Inflammatory macrophage treated with lipopolysaccharide for 1 hour (primary cell): ENCODE results near the gene ERVW-1.
A peak's percentile ranks its signal among the peaks of the same experiment; 100 is the strongest.
"Not testable (repeated sequence)": the region's sequence is repeated elsewhere in the genome, so short reads cannot be mapped to it uniquely, and the experiment has no call there.

Experiments
- DNase-seq, 2 donors: peaks; one replicate each; pipeline ENCODE4 v3.0.0-alpha.2; 2020 to 2022

ERVW-1 gene, protein sequence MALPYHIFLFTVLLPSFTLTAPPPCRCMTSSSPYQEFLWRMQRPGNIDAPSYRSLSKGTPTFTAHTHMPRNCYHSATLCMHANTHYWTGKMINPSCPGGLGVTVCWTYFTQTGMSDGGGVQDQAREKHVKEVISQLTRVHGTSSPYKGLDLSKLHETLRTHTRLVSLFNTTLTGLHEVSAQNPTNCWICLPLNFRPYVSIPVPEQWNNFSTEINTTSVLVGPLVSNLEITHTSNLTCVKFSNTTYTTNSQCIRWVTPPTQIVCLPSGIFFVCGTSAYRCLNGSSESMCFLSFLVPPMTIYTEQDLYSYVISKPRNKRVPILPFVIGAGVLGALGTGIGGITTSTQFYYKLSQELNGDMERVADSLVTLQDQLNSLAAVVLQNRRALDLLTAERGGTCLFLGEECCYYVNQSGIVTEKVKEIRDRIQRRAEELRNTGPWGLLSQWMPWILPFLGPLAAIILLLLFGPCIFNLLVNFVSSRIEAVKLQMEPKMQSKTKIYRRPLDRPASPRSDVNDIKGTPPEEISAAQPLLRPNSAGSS

DNA sequence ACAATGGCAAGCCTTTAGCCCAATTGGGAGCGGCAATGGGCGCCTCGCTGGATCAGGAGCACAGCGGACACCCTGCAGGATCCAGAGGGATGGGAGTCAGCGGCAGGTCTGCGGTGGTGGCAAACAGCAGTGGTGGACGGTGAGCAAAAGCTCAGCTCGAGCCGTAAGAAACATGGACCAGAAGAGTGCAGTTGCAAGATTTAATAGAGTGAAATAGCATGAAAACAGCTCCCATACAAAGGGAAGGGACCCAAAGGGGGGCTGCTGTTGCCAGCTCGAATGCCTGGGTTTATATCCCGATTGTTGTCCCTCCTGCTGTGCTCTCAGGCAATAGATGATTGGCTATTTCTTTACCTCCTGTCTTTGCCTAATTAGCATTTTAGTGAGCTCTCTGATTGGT, at the start of gene ERVW-1:
ERVW-1 (minus strand) TSS at position 266 of the 400 bp plus-strand sequence. CDS start 7,565 bp downstream, outside the sequence.
- DNase-seq = not testable (repeated sequence)

DNA sequence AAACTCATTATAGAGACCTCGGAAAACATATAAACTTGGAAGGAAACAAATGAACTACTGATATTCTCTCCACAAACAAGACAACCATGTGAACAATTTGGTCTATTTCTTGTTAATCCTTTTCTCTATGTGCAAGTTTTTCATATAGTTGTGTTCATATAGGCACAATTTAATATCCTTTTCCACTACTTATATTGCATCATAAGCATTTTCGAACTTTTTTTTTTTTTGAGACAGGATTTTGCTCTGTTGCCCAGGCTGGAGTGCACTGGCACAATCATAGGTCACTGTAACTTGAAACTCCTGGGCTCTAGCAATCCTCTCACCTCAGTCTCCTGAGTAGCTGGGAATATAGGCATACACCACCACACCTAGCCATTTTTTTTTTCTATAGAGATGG, 45.4 kb upstream of the ERVW-1 start:
- DNase-seq = no peak

DNA sequence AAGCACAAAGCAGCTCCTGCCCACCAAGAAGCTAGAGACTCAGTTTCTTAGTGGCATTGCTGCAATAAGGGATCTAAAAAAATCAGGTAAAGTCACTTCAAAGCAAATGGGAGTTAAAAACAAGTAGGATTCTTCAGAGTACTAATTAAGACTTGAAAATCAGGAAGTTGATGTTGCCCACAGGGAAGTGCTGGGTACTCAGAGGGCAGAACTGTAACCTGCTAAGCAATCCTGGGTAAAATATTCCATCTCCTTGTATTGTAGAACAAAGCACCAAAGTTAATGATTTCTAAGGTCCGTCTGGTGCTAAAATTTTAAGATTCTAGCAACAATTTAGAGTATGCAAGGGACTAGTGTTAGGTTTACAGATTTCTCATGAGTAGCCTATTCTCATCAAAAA, 42.3 kb upstream of the ERVW-1 start:
- peak in 1 of 2 donors; percentile 7 for DNase-seq

DNA sequence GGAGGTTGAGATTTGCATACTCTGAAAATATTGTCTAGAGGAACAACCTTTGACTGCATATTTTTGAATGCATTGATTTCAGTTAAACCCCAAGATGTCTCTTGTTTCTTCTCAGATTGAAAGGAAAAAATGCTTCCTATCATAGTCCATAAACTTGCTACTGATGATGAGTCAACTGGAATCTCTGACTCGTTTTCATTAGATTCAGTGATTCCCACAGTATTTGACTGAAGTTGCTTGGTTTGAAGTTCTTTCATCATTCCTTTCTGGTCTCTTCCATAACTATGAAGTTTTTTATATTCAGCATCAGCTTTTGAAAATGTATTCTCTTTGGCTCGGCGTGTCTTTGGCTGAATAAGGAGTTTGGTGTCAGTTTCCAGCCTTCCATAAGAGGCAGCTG, 39.9 kb upstream of the ERVW-1 start:
- DNase-seq = no peak

DNA sequence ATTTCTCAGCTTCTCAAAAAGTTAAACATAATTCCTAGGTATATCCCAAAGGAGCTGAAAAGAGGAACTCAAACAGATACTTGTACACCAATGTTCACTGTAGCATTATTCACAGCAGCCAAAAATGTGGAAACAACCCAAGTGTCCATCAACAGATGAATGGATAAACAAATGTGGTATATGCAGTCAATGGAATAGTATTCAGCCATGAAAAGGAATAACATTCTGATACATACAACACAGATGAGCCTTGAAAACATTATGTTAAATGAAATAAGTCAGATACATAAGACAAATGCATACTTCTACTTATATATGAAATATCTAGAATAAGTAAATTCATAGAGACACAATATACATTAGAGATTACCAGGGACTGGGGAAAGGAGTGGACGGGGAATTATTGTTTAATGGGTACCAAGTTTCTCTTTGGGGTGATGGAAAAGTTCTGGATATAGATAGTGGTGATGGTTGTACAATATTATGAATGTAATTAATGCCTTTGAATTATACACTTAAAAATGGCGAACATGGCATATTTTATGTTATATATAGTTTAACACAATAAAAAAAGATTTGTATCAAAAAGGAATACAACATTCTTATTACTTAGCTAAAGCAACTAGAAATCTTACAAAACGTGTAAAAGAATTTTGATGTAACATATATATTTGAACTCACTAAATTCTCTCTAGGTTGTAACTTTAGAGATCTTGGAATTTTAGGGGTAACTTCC, 35.6 kb upstream of the ERVW-1 start:
- no peak for DNase-seq

DNA sequence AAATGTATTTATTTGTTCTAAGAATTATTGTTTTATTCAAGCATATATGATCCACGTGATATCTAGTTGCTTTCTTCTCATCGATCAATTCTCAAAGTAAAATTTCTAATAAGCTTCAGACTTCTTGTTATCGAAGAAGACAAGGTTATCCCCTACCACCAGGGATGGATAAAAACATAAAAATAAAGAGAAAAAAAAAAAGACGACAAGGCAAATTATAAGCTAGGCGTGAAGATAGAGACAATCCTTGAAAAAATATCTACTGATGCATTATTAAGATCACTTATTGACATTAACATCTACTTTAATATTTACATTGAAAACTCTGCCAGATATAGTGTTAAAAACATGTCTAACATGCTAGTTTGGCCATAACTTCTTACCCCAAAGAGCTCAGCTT, 31.2 kb upstream of the ERVW-1 start:
- no peak for DNase-seq

DNA sequence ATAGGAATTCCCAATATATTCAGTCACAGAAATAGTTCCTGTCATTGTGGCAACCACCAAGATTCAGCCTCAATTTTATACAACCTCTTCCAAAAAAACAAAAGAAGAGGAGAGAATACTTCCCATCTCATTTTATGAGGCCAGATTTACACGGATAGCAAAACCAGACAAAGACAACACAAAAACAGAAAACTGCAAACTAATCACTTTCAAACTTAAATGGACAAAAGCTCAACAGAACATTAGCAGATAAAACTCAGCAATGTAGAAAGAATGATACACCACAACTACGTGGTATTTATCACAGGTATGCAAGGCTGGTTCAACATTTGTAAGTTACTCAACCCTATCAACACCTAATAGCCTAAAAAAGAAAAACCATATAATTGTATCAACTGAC, 28.6 kb upstream of the ERVW-1 start:
- no peak for DNase-seq

DNA sequence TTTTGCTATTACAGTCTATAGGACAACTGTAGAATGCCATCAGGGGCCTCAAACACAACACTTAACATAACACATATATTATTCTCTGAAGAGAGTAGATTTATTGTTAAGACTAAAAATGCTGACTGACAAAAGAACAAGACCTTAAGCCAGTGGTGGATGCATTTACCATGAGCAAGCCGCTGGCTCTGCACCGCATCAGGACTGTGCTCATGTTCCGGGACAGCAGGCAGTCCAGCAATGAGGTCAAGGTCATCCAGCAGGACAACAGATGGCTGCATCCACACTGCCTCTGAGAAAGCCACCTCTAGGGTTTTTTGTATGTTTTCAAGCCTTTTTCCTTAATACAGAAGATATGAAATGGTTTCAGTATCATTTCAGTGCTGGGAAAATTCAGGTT, 26.8 kb upstream of the ERVW-1 start:
- no peak for DNase-seq

DNA sequence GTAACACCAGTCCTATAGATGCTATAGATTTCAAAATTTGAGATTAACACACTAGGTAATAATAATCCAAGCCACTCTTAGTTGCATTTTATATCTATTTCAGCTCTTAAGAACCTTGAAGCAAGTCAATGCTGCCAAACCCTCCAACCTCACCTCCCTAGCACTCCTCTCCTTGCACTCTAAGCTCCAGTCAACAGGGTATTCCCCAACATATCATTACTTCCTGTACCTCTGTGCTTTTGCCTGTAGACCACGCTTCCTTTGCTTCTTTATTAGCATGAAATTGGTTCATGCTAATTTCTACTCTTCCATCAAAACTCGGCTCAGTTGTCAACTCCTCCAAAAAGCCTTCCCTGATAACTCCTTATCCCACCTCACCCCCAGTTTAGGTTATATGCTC, 26.0 kb upstream of the ERVW-1 start:
- DNase-seq = no peak

DNA sequence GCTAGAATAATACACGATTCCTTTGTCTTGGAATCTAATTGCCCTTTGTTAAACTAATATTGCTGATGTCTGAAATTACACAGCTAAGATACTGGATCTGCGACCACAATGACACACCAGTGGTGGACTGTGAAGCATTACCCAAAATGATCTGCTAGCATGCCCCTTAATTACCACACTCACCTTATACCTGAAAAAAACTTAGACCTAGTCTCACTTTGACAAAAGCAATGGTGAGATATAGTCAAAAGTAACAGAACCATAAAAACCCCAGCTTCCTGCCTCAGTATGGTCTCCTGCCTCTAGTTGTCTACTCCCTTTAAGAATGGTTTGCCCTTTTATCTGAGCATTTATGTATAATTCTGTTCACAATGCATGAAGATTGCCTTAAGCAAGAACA, 20.8 kb upstream of the ERVW-1 start:
- DNase-seq = no peak

DNA sequence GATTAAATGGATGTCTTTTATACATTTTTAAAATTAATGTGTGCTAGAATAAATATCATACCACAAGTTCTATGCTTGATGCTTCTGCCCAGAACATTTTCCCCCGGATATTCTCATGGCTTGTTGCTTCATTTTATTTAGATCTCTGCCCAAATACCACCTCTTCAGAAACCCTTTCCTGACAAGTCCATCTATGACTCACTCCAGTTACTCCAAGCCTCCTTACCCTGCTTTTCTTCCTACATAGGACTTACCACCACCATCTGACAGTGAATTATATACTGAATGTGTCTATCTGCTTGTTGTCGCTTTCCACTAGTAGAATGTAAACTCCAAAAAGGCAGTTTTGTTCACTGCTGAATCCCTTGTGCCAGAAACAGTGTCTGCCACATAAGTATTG, 19.1 kb upstream of the ERVW-1 start:
- no peak for DNase-seq

DNA sequence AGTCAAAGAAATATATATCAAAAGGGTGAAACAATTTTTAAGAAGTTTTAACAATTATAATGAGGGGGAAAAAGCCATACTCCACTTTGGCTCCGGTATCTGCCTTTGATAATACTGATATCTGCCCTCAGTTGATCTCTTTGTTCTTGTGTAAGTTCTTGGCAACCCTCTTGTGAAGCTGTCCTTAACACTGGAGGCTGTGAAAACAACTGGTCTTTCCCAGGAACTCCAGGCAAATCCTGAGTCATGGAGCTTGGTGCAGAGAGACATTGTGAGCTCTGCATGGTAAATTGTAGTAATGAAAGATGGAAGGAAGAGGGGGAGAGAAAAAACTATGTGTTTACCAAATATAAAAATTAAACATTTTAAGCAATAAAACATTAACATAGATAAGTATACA, 11.9 kb upstream of the ERVW-1 start:
- DNase-seq = no peak

DNA sequence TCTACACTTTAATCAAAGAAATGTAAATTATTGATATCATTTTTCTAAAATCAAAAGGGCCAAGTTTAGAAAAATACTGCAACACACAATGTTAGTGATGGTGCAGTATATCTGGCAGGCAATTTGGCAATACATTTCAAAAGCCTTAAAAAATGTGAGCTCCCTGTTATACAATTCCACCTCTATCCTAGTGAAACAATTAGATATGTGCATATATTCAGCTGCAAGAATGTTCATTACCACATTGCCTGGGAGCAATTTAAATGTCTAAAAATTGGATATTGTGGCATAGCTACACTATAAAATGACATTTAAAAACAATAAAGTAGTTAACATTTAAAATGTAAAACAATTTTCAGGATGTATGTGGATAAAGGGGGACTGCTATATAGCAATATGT, 10.1 kb upstream of the ERVW-1 start:
- DNase-seq = no peak

DNA sequence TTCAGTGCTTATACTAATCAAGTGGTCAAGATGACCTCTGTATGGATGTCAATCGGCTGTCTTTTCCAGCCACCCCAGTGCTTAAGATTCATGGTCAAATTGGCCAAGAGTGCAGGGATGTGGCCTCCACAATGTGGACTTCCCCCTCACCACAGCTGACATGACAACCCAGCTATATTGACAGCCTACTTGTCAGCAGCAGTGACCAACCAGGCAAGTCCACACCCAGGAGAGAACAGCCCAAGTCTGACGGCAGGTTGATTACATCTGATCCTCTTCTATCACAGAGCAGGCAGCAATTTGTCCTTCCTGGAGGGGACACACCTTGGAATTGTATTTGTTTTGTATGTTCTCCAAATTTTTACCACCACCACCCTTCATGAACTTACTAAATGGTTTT, 8.2 kb upstream of the ERVW-1 start:
- no peak for DNase-seq

DNA sequence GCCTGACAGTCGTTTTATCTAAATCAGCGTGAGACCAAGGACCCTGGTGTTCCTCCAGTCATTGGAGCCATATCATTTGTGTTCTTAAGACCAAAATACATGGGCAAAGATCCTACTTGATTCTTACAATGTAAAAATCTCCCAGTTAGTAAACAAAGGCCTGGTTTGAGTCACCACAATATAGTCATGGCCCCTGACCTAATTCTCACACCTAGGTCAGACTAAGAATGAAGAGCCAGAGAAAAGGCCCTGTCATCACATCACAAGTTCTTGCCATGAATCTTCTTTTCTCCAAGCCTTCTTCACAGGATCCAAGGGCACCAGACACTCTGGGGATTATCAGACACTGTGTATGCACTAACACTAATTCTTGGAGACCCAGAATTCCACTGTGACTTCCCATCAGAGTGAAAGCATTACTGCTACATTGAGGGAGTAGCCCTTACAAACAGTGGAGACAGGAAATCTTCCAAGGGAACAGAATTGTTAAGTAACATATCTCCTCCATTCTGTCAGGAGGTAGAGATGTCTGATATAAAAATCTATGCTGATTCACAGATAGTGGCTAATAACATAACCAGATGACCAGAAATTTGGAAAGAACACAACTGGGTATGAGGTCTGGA, 7.6 kb upstream of the ERVW-1 start:
- DNase-seq = no peak

DNA sequence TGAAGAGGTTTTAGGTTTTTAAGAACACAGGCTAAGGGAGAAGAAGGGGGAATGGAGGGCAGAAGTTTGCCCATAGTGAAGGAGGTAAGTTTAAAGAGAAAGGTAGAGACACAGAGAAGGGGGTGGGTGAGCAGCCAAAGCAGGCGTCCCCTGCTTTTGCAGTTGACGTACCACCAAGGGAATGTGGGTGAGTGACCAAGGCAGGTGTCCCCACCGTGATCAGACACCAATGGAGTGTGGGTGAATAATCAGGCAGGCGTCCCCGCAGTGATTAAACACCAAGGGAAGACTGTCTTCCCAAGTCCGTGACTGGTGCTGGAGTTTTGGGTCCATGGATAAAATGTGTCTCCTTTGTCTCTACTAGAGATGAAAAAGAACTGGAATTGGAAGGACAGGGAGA, 6.5 kb upstream of the ERVW-1 start:
- DNase-seq = not testable (repeated sequence)

DNA sequence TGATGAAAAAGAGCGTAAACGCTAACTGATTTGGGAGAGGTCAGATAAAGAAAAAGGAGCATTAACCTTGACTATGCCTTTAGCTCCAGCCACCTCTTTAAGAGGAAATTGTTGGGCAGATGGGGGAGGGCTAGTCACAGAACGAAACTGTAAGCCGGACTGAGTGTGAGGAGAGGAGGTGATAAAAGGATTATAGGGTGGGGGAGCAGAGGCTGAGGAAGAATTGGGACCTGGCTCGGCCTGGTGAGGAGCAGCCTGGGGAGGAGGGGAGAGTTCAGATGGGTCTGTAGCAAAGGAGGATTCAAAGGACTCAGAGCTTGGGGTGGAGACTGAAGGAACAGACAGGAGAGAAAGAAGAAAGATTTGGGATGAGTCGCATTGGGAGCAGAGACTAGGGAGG, 5.9 kb upstream of the ERVW-1 start:
- not testable (repeated sequence) for DNase-seq

DNA sequence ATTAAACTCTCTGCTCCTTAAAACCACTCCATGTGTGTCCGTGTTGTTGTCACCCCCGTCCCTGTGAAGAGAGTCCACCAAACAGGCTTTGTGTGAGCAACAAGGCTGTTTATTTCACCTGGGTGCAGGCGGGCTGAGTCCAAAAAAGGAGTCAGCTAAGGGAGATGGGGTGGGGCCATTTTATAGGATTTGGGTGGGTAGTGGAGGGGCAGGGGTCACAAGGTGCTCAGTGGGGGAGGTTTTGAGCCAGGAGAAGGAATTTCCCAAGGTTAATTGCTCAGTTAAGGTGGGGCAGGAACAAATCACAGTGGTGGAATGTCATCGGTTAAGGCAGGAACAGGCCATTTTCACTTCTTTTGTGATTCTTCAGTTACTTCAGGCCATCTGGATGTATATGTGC, 1.4 kb upstream of the ERVW-1 start:
- DNase-seq = not testable (repeated sequence)

DNA sequence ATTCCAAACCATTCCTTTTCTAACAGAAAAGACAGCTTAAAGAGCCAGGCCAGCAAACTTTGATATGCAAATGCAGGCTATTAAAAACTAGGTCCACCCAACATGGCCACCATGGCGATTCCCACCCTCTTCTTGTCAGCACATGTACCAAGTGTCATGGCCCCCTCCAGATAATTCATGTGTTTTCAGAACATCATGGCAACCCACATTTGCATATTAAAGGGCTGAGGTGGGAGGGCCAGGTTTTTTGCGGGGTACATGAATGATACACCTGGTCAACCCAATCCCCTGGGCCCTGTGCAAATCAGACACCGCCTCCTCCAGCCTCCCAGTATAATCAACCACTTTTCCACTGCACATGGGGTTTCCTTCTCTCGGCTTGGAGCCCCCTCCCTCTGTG, 965 bp upstream of the ERVW-1 start:
- DNase-seq = no peak

DNA sequence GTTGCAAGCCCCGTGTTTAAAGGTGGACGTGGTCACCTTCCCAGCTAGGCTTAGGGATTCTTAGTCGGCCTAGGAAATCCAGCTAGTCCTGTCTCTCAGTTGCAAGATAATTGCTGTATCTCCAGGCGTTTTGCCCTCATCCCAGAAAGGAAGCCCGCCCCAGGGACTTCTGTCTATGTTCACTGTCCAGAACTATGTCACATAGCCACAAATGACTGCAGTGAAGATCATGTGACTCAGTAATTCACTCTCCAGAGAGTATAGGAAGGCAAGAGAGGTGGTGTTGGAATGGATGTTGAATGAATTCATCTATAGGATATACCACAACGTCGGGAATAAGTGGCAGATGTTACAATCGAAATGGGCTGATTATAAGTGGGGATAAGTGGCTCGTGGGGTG, 349 bp upstream of the ERVW-1 start:
- DNase-seq = no peak

DNA sequence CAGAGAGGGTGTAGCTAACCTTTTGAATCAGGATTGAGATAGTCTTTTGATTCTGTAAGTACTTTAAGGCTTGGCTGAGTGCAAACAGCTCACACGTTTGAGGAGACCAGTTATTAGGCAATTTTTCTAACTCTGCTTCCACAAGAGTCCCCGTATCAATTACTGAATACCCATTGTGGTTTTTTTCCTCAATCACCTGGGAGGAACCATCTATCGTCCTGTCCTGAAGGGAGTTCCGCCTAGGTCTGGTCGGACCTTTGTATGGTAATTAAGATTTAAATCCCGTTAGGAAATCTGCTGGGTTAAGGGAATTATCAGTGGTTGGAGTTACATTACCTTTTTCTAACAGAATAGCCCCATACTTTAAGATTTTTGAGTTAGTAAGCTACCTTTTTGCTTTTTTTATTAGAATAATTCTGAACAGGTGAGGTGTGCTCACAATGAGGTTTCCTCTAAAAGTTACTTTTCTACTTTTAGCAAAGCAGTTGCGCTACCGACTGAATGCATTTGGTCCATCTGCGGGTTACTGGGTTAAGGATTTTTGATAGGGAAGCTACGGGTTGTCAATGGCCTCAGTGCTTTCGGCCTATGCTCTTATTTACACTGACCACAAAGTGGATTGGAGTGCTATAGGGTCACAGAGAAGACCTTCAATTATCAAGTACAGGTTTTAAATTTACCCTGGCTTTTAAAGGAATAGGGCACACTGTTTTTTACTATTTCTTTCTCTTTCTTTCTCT, 1.7 kb downstream of the ERVW-1 start:
- not testable (repeated sequence) for DNase-seq

DNA sequence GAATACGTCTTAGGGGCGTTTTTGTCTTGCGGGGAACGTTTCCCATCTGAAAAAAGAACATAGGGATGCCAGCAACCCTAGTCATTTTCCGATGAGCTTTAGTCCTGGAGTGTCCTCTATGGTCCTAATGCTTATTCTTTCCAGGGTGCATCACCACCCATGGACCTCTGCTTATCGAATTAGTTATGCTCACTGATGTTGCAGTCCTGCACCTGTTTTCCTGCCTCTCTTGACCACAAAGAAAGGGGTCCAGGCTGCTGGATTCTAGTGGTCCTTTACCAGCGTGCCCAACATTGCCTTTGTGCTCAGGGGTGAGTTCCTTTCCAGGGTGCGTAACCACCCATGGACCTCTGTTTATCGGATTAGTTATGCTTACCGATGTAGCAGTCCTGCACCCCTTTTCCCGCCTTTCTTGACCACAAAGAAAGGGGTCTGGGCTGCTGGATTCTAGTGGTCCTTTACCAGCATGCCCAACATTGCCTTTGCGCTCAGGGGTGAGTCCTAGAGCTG, 2.4 kb downstream of the ERVW-1 start:
- DNase-seq = not testable (repeated sequence)

DNA sequence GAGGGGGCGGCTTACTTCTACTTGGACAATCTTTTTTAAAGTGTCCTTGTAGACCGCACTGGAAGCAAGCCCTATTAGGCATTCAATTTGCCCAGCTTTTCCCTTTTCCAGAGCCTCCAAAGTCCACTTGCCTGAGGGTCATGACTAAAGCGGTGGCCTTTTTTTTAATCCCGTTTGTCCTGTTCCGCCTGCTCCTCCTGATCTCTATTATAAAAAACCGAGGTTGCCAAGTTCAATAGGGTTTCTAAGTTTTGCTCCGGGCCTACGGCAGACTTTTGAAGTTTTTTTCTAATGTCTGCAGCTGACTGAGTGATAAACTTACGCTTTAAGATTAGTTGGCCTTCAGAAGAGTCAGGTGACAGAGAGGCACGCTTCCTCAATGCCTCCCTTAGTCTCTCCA, 3.8 kb downstream of the ERVW-1 start:
- not testable (repeated sequence) for DNase-seq
